GM21515 (cell line): ENCODE data around the gene HRH2.
"Not testable (repeated sequence)": the region's sequence is repeated elsewhere in the genome, so short reads cannot be mapped to it uniquely, and the experiment has no call there.

ENCODE experiments used
- ATAC-seq: cut with Tn5 transposase; IDR thresholded peaks from one replicate; pipeline ENCODE4 v1.9.1; 2021; ENCODE audit not compliant: unreplicated experiment

HRH2 gene

DNA sequence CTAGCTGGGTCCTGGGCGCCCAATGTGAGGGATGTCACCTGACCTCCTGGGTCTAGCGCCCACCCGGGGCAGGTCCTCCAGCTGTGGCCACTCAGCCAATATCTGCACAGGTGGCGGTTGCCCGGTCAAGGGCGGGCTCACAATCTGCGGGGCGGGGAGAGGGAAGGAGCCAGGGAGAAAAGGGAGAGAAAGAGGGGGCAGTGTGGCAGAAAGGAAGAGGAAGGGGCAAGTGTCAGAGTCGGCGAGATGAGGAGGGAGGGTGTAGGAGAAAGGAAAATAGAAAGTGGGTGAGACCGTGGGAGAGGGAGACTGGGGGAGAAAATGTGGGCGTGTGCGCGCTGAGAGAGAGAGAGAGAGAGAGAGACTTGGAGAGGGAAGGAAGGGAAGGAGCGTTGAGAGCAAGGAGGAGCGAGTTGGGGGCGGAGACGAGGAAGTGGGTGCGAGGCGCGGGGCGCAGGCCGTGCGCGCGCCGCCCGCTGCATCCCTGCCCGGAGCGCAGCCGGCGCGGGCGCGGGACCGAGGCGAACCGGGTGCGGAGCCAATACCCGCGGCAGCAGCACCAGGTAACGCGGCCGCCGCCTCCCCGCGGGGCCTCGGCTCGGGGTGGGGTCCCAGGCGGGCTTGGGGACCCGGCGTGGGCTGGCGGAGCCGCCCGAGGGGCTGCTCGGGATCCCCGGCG, at the start of gene HRH2:
Gene HRH2 (plus strand): TSS at position 479 of the 679 bp plus-strand sequence. CDS start 25,163 bp downstream, outside the sequence.
- no peak for ATAC-seq

DNA sequence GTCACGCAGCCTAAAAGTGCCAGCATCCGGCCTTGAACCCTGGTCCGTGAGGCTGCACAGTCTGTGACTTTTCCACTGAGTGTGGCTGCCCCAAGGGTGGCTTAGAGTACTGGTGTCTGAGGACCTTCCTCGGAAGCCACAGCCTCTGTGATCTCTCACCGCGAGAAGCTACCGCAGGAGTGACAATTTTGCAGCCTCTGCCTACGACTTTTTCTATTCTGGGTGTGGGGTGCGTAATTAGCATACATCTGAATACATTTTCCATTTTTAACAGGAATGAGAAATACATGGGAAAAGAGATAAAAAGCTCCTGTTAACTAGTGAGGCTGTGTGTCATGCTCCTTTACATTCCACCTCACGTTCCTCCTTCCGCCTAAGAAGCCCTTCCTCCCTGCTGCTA, 48.3 kb upstream of the HRH2 start:
- no peak for ATAC-seq

- ATAC-seq, result no peak
Measured at GRCh38 chr5:175610381-175610780, 47.5 kb upstream of the HRH2 start.

GRCh38 chr5:175610898-175611297, 47.0 kb upstream of the HRH2 start:
- no peak for ATAC-seq

GRCh38 chr5:175614223-175614815, 43.6 kb upstream of the HRH2 start:
- no peak for ATAC-seq

GRCh38 chr5:175614861-175615260, 43.0 kb upstream of the HRH2 start:
- ATAC-seq, result no peak

DNA sequence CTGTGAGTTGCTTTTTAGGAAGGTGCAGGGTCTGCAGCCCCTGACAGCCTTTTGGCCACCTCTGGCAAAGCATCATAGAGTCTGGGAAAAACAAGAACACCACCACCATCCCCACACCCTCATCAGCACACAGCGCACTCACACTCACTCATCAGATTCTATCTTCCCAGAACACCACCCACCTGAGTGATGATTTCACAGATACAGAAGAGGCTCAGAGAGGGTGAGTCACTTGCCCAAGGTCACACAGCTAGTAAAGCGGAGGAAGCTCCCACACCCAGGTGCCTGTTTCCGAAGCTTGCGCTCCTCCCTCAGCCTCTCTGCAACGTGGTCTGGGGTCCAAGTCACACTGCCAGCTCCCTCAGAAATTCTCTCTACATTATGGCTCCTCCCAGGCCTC, 41.8 kb upstream of the HRH2 start:
- ATAC-seq, result no peak

DNA sequence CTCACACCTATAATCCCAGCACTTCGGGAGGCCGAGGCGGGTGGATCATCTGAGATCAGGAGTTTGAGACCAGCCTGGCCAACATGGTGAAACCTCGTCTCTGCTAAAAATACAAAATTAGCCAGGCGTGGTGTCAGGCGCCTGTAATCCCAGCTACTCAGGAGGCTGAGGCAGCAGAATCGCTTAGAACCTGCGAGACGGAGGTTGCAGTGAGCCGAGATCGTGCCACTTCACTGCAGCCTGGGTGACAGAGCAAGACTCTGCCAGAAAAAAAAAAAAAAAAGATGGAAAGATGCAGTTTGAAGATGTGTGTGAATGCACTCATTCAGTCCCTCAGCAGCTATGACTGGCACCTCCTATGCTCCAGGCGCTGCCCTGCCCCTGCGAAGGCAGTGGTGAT, 41.3 kb upstream of the HRH2 start:
- ATAC-seq, result not testable (repeated sequence)

- ATAC-seq, result no peak
Measured at GRCh38 chr5:175617447-175617846, 40.4 kb upstream of the HRH2 start.

DNA sequence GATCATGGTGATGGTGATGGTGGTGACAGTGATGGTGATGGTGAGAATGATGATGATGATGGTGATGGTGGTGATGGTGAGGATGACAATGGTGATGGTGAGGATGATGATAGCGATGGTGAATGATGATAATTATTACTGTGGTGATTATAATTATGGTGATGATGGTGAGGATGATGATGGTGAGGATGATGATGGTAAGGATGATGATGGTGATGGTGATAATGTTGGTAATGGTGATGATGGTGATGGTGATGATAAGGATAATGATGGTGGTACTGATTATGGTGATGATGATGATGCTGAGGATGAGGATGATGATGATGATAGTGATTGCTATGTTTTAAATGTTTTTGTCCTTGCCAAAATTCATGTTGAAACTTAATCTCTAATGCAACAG, 37.3 kb upstream of the HRH2 start:
- no peak for ATAC-seq

DNA sequence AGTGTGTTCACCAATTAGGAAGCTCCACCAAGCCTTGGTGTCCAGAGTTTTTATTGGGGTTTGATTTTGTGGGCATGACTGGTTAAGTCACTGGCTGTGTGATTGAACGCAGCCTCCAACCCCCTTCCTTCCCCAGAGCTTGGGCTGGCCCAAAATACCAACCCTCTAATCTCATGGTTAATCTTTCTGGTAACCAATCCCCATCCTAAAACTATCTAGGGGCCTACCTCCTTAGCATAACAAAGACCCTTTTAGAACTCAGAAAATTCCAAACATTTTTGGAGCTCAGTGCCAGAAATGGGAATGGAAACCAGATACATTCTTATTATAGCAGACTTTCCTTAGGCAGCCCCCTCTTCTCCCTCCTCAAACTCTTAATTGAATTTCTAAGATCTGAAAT, 35.9 kb upstream of the HRH2 start:
- no peak for ATAC-seq

- ATAC-seq, result no peak
Measured at GRCh38 chr5:175623088-175623487, 34.8 kb upstream of the HRH2 start.

GRCh38 chr5:175624316-175624715, 33.6 kb upstream of the HRH2 start:
- ATAC-seq, result no peak

DNA sequence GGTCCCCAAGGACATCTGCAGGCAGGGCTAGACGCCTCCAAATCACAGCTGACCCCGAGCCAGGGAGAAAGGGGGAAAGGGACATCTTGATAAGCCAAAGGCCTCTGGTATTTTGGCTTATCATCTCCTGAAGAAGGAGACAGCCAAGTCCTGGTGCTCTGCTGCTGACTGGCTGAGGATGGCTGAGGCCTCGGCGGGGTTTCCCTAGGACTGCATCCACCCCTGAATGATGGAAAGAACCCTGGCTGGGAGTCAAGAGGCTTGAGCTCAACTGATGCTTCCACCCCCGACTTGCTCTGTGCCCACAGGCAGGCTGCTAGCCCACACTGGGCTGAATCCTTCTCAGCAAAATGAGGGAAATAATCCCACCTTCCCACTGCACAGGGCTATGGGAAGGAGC, 30.9 kb upstream of the HRH2 start:
- no peak for ATAC-seq

GRCh38 chr5:175627739-175628138, 30.1 kb upstream of the HRH2 start:
- no peak for ATAC-seq

- no peak for ATAC-seq
Measured at GRCh38 chr5:175628668-175629067, 29.2 kb upstream of the HRH2 start.

DNA sequence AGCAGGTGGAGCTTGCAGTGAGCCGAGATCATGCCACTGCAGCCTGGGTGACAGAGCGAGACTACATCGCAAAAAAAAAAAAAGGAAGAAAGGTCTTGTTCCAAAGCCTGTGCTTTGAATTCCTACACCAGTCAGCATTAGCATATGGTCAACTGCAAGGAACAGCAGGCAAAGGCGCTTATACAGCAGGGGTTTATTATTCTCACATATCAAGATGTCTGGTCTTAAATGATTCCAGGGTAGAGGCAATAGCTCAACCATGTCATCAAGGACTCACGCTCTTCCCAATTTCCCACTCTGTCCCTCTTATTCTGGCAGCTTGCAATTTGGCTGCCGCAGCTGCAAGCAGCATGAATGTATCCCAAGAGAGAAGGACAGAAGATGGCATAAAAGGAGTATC, 28.6 kb upstream of the HRH2 start:
- ATAC-seq, result no peak

- ATAC-seq, result no peak
Measured at GRCh38 chr5:175629793-175630192, 28.1 kb upstream of the HRH2 start.

- no peak for ATAC-seq
Measured at GRCh38 chr5:175635854-175636584, 21.9 kb upstream of the HRH2 start.

DNA sequence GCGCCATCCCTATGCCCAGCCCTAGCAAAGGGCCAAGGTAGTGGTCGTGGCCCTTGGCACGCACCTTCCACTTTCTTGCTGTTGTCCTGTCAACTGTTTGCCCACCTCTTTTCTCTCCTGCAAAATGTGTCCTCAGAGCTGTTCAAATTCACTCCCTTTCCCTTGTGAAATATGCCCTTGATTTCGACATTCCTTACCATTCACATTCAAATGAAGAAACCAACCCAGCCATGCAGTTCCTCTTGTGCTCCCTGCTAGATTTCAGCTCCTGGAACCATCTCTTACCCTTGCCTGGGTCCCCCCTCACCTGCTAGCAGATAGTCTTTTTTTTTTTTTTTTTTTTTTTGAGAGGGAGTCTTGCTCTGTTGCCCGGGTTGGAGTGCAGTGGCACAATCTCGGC, 19.6 kb upstream of the HRH2 start:
- no peak for ATAC-seq

- ATAC-seq, result no peak
Measured at GRCh38 chr5:175640106-175640775, 17.6 kb upstream of the HRH2 start.

DNA sequence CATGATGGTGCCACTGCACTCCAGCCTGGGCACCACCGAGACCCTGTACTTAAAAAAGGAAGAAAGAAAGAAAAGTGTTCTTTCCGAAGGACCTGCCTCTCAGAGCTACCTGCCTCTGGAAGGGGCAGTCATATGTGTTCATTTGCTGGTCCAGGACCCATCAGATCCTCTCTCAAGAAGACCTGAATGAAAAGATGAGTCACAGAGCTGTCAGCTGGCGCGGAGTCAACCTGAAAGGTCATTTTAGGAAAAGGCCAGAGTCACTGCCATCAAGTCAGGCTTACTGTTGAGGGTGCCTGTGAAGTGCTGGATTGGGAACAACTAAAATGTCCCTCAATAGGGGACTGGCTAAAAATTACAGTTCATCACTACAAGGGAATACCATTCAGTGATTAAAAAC, 14.9 kb upstream of the HRH2 start:
- no peak for ATAC-seq
